Suprapubic skin (tissue), 4 donors: ENCODE results near the gene BAIAP2.

ENCODE experiments used
- CTCF ChIP-seq, 2 donors: fragments of 200-600 bp in 1 of 2; fragments of 450-650 bp in 1 of 2; sonication (generic) in 1 of 2; IDR thresholded peaks; one replicate each; pipeline ENCODE4 v1.5.1; 2016 to 2019; ENCODE audit warnings: antibody characterized with exemption in 2 of 2, mild to moderate bottlenecking in 1 of 2, moderate library complexity in 1 of 2
- EP300 ChIP-seq: sonication (generic); formaldehyde crosslinking; IDR thresholded peaks from one replicate; pipeline ENCODE4 v1.6.1; 2017; ENCODE audit warnings: antibody characterized with exemption
- POLR2A ChIP-seq, 2 donors: fragments of 450-650 bp; IDR thresholded peaks; one replicate each; pipeline ENCODE4 v1.6.1; 2017; ENCODE audit warnings: antibody characterized with exemption in 2 of 2, mild to moderate bottlenecking in 2 of 2, moderate library complexity in 2 of 2
- POLR2AphosphoS5 ChIP-seq, 3 donors: sonication (generic); formaldehyde crosslinking; IDR thresholded peaks; one replicate each; pipeline ENCODE4 v1.6.1; 2017; ENCODE audit warnings: antibody characterized with exemption in 3 of 3

- TF ChIP-seq POLR2AphosphoS5 (IDR thresholded peaks at IDR 0.05) (no peak), CTCF (IDR thresholded peaks at IDR 0.05) (no peak), POLR2A (IDR thresholded peaks at IDR 0.05) (no peak), EP300 (no peak)
These were observed 86.0 kb downstream of the BAIAP2 start for GRCh38 chr17:81120695-81121621.
